HG03139 (cell line): Measurements from ENCODE around the gene TMEM59L.

Experiments used
- ATAC-seq: cut with Tn5 transposase; IDR thresholded peaks from one replicate; pipeline ENCODE4 v1.9.1; 2021; ENCODE audit not compliant: unreplicated experiment

Gene TMEM59L

GRCh38 chr19:18636183-18636968 is 23.7 kb downstream of the TMEM59L start:
- ATAC-seq: peak; percentile 71

- no peak for ATAC-seq
Measured at GRCh38 chr19:18636969-18637629, 24.4 kb downstream of the TMEM59L start, which contains the start of gene KLHL26. TSS of gene KLHL26 (plus strand) at chr19:18637028. CDS start at chr19:18637055, 27 bp downstream.

- no peak for ATAC-seq
Measured at GRCh38 chr19:18637673-18638630, 25.3 kb downstream of the TMEM59L start.

GRCh38 chr19:18639706-18640243 is 27.1 kb downstream of the TMEM59L start:
- no peak for ATAC-seq

- ATAC-seq: no peak
Measured at GRCh38 chr19:18644196-18645034, 31.7 kb downstream of the TMEM59L start.

GRCh38 chr19:18645035-18645511 is 32.4 kb downstream of the TMEM59L start:
- ATAC-seq: no peak

- ATAC-seq: no peak
Measured at GRCh38 chr19:18646535-18647370, 34.1 kb downstream of the TMEM59L start.

GRCh38 chr19:18647371-18647767 is 34.7 kb downstream of the TMEM59L start:
- no peak for ATAC-seq

GRCh38 chr19:18647807-18648206 is 35.1 kb downstream of the TMEM59L start:
- ATAC-seq: no peak

GRCh38 chr19:18648973-18649315 is 36.3 kb downstream of the TMEM59L start:
- ATAC-seq: no peak

- no peak for ATAC-seq
Measured at GRCh38 chr19:18649371-18650020, 36.8 kb downstream of the TMEM59L start.

- no peak for ATAC-seq
Measured at GRCh38 chr19:18650021-18650390, 37.3 kb downstream of the TMEM59L start.

- no peak for ATAC-seq
Measured at GRCh38 chr19:18650468-18651041, 37.9 kb downstream of the TMEM59L start.

- ATAC-seq: no peak
Measured at GRCh38 chr19:18651300-18651699, 38.6 kb downstream of the TMEM59L start.

GRCh38 chr19:18651733-18652132 is 39.1 kb downstream of the TMEM59L start:
- ATAC-seq: no peak

GRCh38 chr19:18653853-18654252 is 41.2 kb downstream of the TMEM59L start:
- no peak for ATAC-seq

- no peak for ATAC-seq
Measured at GRCh38 chr19:18654469-18654868, 41.8 kb downstream of the TMEM59L start.

GRCh38 chr19:18655173-18655844 is 42.6 kb downstream of the TMEM59L start:
- no peak for ATAC-seq
